GM21381 (cell line): ENCODE results near the gene CCR8.
A peak's percentile ranks its signal among the peaks of the same experiment; 100 is the strongest.
"Not testable (repeated sequence)": the region's sequence is repeated elsewhere in the genome, so short reads cannot be mapped to it uniquely, and the experiment has no call there.

Source experiments
- ATAC-seq: cut with Tn5 transposase; IDR thresholded peaks from one replicate; pipeline ENCODE4 v1.9.1; 2021; ENCODE audit warnings: mild to moderate bottlenecking, moderate library complexity; ENCODE audit not compliant: unreplicated experiment

Gene CCR8

GRCh38 chr3:39313289-39313688 is 16.2 kb upstream of the CCR8 start:
- ATAC-seq = no peak

GRCh38 chr3:39315420-39315819 is 14.1 kb upstream of the CCR8 start:
- no peak for ATAC-seq

- ATAC-seq = no peak
Observed at GRCh38 chr3:39317571-39318169, 11.8 kb upstream of the CCR8 start.

GRCh38 chr3:39318301-39318700 is 11.2 kb upstream of the CCR8 start:
- no peak for ATAC-seq

GRCh38 chr3:39319249-39319648 is 10.3 kb upstream of the CCR8 start:
- no peak for ATAC-seq

- ATAC-seq = not testable (repeated sequence)
Observed at GRCh38 chr3:39321574-39321983, 7.9 kb upstream of the CCR8 start.

GRCh38 chr3:39322209-39322715 is 7.2 kb upstream of the CCR8 start:
- ATAC-seq = not testable (repeated sequence)

GRCh38 chr3:39322936-39323335 is 6.6 kb upstream of the CCR8 start:
- ATAC-seq = no peak

GRCh38 chr3:39323494-39323893 is 6.0 kb upstream of the CCR8 start:
- ATAC-seq = no peak

- no peak for ATAC-seq
Observed at GRCh38 chr3:39325236-39325635, 4.3 kb upstream of the CCR8 start.

- peak; percentile 19 for ATAC-seq
Observed at GRCh38 chr3:39327053-39327745, 2.3 kb upstream of the CCR8 start.

- peak; percentile 50 for ATAC-seq
Observed at GRCh38 chr3:39327746-39328349, 1.7 kb upstream of the CCR8 start.

- no peak for ATAC-seq
Observed at GRCh38 chr3:39330824-39331223, 1.3 kb downstream of the CCR8 start.

GRCh38 chr3:39332525-39332924 is 3.0 kb downstream of the CCR8 start:
- ATAC-seq = no peak

- no peak for ATAC-seq
Observed at GRCh38 chr3:39333607-39334006, 4.1 kb downstream of the CCR8 start.

GRCh38 chr3:39334205-39334604 is 4.7 kb downstream of the CCR8 start:
- no peak for ATAC-seq

- ATAC-seq = no peak
Observed at GRCh38 chr3:39338201-39338600, 8.7 kb downstream of the CCR8 start.

GRCh38 chr3:39339086-39339485 is 9.6 kb downstream of the CCR8 start:
- ATAC-seq = no peak

- ATAC-seq = no peak
Observed at GRCh38 chr3:39343076-39343717, 13.7 kb downstream of the CCR8 start.

GRCh38 chr3:39343760-39344159 is 14.3 kb downstream of the CCR8 start:
- ATAC-seq = no peak

- ATAC-seq = no peak
Observed at GRCh38 chr3:39344746-39345344, 15.3 kb downstream of the CCR8 start.
